MM.1S (cell line): ENCODE data around the gene GRIK2.

ENCODE experiments used
- CTCF ChIP-seq: fragments of 300-600 bp; sonication (generic); IDR thresholded peaks from 2 replicates; pipeline ENCODE4 v1.5.1; 2016; ENCODE audit warnings: antibody characterized with exemption, low read length, mixed read lengths
- EZH2 ChIP-seq: fragments of 300-600 bp; sonication (generic); optimal IDR thresholded peaks from 2 replicates; pipeline ENCODE3; 2017; ENCODE audit warnings: low read depth, mild to moderate bottlenecking, antibody characterized with exemption, low read length, mixed read lengths

- TF ChIP-seq EZH2 = no peak
- no peak for TF ChIP-seq CTCF
These were observed 407.1 kb downstream of the GRIK2 start for GRCh38 chr6:101800598-101800997.
